GM13976 (cell line): ENCODE results near the gene PML.

Experiments
- DNase-seq: peaks from one replicate; pipeline ENCODE4 v3.0.0; 2012; ENCODE audit warnings: low spot score
- in situ Hi-C: fragments of 300-500 bp; cut with MboI; formaldehyde crosslinking; loops from one replicate; pipeline ENCODE4 v1.12.0; 2022; ENCODE audit warnings: low sequenced_read_pairs, mixed read lengths, inconsistent platforms; ENCODE audit not compliant: unreplicated experiment
- TF ChIP-seq, protein P1 (sequence below): IDR thresholded peaks from 2 replicates; pipeline ENCODE4 v1.5.1; 2012; ENCODE audit warnings: borderline replicate concordance, mild to moderate bottlenecking; ENCODE audit not compliant: insufficient read depth; ENCODE audit errors: extremely low read depth, missing control alignments, control extremely low read depth

Gene PML

DNA sequence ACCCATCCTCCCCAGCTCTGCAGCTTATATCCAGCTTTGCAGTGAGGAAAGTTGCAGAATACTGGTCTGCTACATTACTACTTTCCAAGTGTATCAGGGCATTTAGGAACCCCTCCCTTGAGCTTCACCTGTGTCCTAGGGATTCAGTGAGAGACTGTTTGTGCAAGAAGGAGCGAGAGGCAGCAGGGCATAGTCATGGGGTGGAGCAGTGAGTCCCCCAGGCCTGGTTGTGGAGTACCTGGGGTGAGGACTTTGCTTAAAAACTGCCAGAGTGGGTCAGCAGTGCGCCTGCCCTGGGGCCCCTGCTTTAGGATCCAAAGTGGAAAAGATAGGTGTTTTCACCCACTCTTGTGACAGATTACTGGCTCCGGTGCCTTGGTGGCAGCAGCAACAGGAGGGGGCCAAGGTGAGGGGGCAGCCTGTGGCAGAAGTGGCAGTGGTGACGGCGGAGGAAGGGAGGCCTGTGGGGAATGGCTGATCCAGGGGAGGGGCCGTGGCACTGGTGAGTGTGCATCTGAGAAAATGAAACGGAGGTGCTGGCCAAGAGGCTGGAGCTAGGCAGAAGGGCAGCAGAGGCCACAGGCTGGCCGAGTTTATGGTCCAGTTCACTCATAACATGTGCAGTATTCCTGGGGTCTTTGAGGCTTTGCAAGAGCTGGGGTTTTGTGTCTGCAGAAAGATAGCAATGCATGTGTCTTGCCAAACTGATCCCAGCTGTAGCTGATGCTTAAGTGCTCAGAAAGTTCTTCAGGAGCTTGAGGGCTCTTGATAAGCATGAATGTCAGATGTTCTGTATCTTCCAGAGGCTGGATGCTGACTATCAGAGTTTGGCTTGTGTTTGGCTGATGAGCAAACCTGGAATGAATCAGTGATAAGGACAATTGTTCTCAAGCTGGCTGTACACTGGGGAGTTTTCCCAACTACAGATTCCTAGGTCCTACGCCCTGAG is 44.5 kb downstream of the PML start:
- DNase-seq, result no peak
- TF ChIP-seq, protein P1, sequence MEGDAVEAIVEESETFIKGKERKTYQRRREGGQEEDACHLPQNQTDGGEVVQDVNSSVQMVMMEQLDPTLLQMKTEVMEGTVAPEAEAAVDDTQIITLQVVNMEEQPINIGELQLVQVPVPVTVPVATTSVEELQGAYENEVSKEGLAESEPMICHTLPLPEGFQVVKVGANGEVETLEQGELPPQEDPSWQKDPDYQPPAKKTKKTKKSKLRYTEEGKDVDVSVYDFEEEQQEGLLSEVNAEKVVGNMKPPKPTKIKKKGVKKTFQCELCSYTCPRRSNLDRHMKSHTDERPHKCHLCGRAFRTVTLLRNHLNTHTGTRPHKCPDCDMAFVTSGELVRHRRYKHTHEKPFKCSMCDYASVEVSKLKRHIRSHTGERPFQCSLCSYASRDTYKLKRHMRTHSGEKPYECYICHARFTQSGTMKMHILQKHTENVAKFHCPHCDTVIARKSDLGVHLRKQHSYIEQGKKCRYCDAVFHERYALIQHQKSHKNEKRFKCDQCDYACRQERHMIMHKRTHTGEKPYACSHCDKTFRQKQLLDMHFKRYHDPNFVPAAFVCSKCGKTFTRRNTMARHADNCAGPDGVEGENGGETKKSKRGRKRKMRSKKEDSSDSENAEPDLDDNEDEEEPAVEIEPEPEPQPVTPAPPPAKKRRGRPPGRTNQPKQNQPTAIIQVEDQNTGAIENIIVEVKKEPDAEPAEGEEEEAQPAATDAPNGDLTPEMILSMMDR, result no peak
- in situ Hi-C loops, result no loop called here

GRCh38 chr15:74039656-74040010 is 45.1 kb downstream of the PML start:
- TF ChIP-seq, protein P1, result no peak
- in situ Hi-C loops, result no loop called here
- DNase-seq, result no peak

- in situ Hi-C loops, result no loop called here
- TF ChIP-seq, protein P1, result no peak
- DNase-seq, result no peak
These were observed 45.8 kb downstream of the PML start for GRCh38 chr15:74040109-74040850.

- DNase-seq, result no peak
- in situ Hi-C loops, result no loop called here
- TF ChIP-seq, protein P1, result no peak
These were observed 46.8 kb downstream of the PML start for GRCh38 chr15:74041311-74041756.

DNA sequence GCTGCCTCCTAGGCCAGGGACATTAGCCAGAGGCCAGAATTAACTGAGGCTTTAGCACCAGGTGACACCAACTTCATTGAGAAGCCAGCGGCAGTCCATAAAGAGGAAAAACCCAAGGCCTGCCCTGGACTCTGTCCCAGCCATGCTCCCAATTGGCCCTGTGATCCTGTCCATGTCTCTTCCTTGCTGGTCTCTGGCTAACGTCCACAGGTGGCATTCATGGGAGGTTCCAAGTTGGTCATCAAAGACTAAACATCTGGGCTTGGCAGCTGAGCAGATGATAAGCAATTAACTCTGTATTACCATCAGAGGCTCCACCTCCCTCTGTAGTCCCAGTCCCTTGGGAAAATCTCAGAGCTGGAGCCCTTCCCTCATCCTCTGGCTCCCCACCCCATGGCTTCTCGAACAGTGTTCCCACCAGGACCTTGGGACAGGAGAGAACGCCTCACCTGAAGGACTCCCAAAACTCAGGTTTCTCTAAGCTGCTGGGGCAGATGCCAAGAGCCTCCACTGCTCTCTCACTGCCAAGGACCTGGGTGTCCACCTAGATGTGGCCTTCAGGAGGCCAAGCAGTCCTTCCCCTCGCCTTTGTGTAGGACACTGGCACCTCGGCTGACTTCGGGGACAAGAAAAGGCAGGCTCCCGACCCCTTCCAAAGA is 47.4 kb downstream of the PML start:
- in situ Hi-C loops, result no loop called here
- TF ChIP-seq, protein P1, result no peak
- no peak for DNase-seq

DNA sequence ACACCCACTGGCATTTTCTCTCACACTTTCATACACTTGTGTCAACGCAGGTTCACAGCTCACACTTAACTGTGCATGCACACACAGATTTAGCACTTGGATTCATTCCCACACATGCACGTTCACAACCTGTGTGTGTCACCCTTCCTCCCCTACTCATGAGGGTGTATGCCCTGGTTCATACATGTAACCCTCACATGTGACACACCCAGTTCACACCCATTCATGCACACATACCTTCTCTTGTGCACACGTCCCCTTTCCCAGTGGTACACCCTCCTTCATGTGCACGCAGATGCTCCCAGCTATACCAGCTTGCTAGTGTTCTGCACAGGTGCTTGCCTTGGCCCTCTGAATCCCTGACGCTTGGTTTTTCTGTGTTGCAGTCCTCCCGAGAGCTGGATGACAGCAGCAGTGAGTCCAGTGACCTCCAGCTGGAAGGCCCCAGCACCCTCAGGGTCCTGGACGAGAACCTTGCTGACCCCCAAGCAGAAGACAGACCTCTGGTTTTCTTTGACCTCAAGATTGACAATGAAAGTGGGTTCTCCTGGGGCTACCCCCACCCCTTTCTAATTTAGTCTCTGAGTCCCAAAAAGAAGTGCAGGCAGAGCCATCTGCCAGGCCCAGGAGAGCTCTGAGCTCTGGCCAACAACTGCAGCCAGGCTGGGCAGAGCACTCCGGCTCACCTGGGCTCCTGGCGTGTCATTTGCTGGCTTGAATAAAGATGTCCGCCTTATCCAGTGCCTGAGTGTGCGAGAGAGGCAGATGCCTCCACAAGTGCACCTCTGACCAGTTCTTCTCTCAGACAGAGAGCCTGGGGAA is 48.3 kb downstream of the PML start:
- TF ChIP-seq, protein P1, result no peak
- in situ Hi-C loops, result no loop called here
- no peak for DNase-seq
